ENCODE results near the gene MPL. TPM values are rescaled to one million over a fixed set of nuclear protein-coding genes. Genes with fewer than 3 reads are reported as not detected.

The MPL gene
- total and polyA plus RNA-seq, 2 of the 8 experiments (the other 6 are each of a cell fraction or from before 2014, with no cell fraction given): 0.08 TPM; not detected in 1

- TF ChIP-seq CHD7 (IDR thresholded peaks at IDR 0.05; ENCODE audit: insufficient replicate concordance, low read length) (no peak), CBX5 (IDR thresholded peaks at IDR 0.05; ENCODE audit: low read depth, low read length) (no peak), EZH2 (IDR thresholded peaks at IDR 0.05; ENCODE audit: low read depth, low read length, severe bottlenecking) (no peak), RAD21 (IDR thresholded peaks at IDR 0.05 in 1 of 2, conservative IDR thresholded peaks at IDR 0.05 in 1 of 2; ENCODE audit: low read depth in 2 of 2, low read length in 2 of 2) (no peak), SP4 (IDR thresholded peaks at IDR 0.05; ENCODE audit: low read length) (no peak), GTF2F1 (IDR thresholded peaks at IDR 0.05; ENCODE audit: borderline replicate concordance, low read depth, low read length) (no peak), POLR2AphosphoS5 (IDR thresholded peaks at IDR 0.05; ENCODE audit: low read depth, low read length) (no peak), ASH2L (IDR thresholded peaks at IDR 0.05; ENCODE audit: low read length) (no peak), TCF12 (IDR thresholded peaks at IDR 0.05; ENCODE audit: low read depth, low read length) (no peak)
These were observed 41.4 kb upstream of the MPL start (continued) for GRCh38 chr1:43296207-43296606.
